ENCODE data around the gene NPTXR.

The NPTXR gene

GRCh38 chr22:38872831-38873248 lies 29.0 kb upstream of the NPTXR start:
- TF ChIP-seq CTCF (IDR thresholded peaks at IDR 0.05; ENCODE audit: low read depth, low read length, missing control alignments): no peak

GRCh38 chr22:38872172-38872830 lies 28.5 kb upstream of the NPTXR start, which contains the start of gene CBX6:
Gene CBX6 (minus strand): TSS chr22:38872216. CDS start chr22:38872190, 26 bp downstream.
- no peak for TF ChIP-seq CTCF (IDR thresholded peaks at IDR 0.05; ENCODE audit: low read depth, low read length, missing control alignments)
- peak within 1 kb of the TSS; percentile 78 for H3K4me3 ChIP-seq (replicated peaks; ENCODE audit: low read depth, low read length)
- peak; percentile 61 for DNase-seq (ENCODE audit: extremely low read depth, low read depth)

More at GRCh38 chr22:38872831-38873248, 29.0 kb upstream of the NPTXR start:
- peak overlapping the region; percentile 78 for H3K4me3 ChIP-seq (replicated peaks; ENCODE audit: low read depth, low read length)
- DNase-seq (ENCODE audit: extremely low read depth, low read depth): no peak

GRCh38 chr22:38871360-38872171 lies 27.7 kb upstream of the NPTXR start:
- DNase-seq (ENCODE audit: extremely low read depth, low read depth): no peak
- peak overlapping the region; percentile 78 for H3K4me3 ChIP-seq (replicated peaks; ENCODE audit: low read depth, low read length)
- no peak for TF ChIP-seq CTCF (IDR thresholded peaks at IDR 0.05; ENCODE audit: low read depth, low read length, missing control alignments)

GRCh38 chr22:38870791-38871359 lies 27.0 kb upstream of the NPTXR start:
- DNase-seq (ENCODE audit: extremely low read depth, low read depth): no peak
- TF ChIP-seq CTCF (IDR thresholded peaks at IDR 0.05; ENCODE audit: low read depth, low read length, missing control alignments): no peak
- peak overlapping the region; percentile 78 for H3K4me3 ChIP-seq (replicated peaks; ENCODE audit: low read depth, low read length)

- peak overlapping the region; percentile 78 for H3K4me3 ChIP-seq (replicated peaks; ENCODE audit: low read depth, low read length)
- peak; percentile 74 for DNase-seq (ENCODE audit: extremely low read depth, low read depth)
- TF ChIP-seq CTCF (IDR thresholded peaks at IDR 0.05; ENCODE audit: low read depth, low read length, missing control alignments): peak; percentile 97
These were observed 26.5 kb upstream of the NPTXR start for GRCh38 chr22:38870312-38870741.

GRCh38 chr22:38869663-38870062 lies 25.8 kb upstream of the NPTXR start:
- TF ChIP-seq CTCF (IDR thresholded peaks at IDR 0.05; ENCODE audit: low read depth, low read length, missing control alignments): no peak
- no peak for DNase-seq (ENCODE audit: extremely low read depth, low read depth)
- peak overlapping the region; percentile 78; the same call in 1 of the 2 replicates for H3K4me3 ChIP-seq (replicated peaks; ENCODE audit: low read depth, low read length)
